K562 (cell line): ENCODE results near the gene CACNB2. TPM values are rescaled to one million over a fixed set of nuclear protein-coding genes. Genes with fewer than 3 reads are reported as not detected.

Source experiments
- ATAC-seq: fragments of 200-7000 bp; cut with Tn5 transposase; 3 replicates; pipeline ENCODE4 v1.9.1; 2020; ENCODE audit warnings: moderate library complexity
- BruUV-seq: library from RNA; stranded (reverse); fragments of 400-500 nt; replicated peaks from 2 replicates; lab custom pipeline; 2021; lab: Mats Ljungman, UMichigan
- CTCF ChIA-PET: fragments of 300-600 bp; formaldehyde crosslinking; extraction: SDS; loops from one replicate; lab custom pipeline; 2021; ENCODE audit warnings: low intra/inter-chr PET ratio; lab: Yijun Ruan, JAX
- POLR2A ChIA-PET: fragments of 300-600, 350-650 bp; sonication (Branson Sonifier 250); formaldehyde crosslinking; extraction: SDS; loops from one replicate; lab custom pipeline; 2021; ENCODE audit warnings: antibody characterized with exemption, inconsistent platforms; lab: Yijun Ruan, JAX
- DNase-seq, 4 experiments: peaks; one replicate each; pipeline versions ENCODE4 v3.0.0 to v3.0.0-alpha.2; 2011 to 2018; ENCODE audit warnings: low spot score in 3 of 4, mixed read lengths in 3 of 4; ENCODE audit errors: extremely low read depth in 1 of 4
- FAIRE-seq: peaks from 2 replicates; lab custom pipeline; 2011; peaks lifted over from hg19 to GRCh38; lab: Jason Lieb, UNC
- H2AFZ ChIP-seq: 2 replicates; pipeline ENCODE4 v1.6.0; 2011; ENCODE audit warnings: low read depth, low read length, control low read depth, inconsistent platforms
- H3K27ac ChIP-seq: fragments of 200-600 bp; 3 replicates; pipeline ENCODE4 v1.8.0; 2011; ENCODE audit warnings: low read depth, mild to moderate bottlenecking, control low read depth, inconsistent platforms, low read length, moderate library complexity, mixed read lengths; ENCODE audit errors: extremely low read depth
- H3K27me3 ChIP-seq, 2 experiments: fragments of 300-600 bp in 1 of 2; 2 replicates in 1 of 2; 3 replicates in 1 of 2; pipeline versions ENCODE4 v1.6.0 to v1.8.0; 2011; ENCODE audit warnings: inconsistent platforms in 2 of 2, low read length in 2 of 2, mild to moderate bottlenecking in 1 of 2, mixed read lengths in 1 of 2, moderate library complexity in 1 of 2; ENCODE audit not compliant: control insufficient read depth in 2 of 2, insufficient read depth in 2 of 2
- H3K36me3 ChIP-seq: fragments of 300-600 bp; 3 replicates; pipeline ENCODE4 v1.8.0; 2011; ENCODE audit warnings: mild to moderate bottlenecking, low read length, inconsistent platforms; ENCODE audit not compliant: control insufficient read depth, insufficient read depth
- H3K4me1 ChIP-seq, 2 experiments: fragments of 200-600 bp in 1 of 2; replicated peaks in 1 of 2; 2 replicates in 1 of 2; 3 replicates in 1 of 2; pipeline versions ENCODE4 v1.5.1 to v1.8.0; 2011; ENCODE audit warnings: inconsistent platforms in 2 of 2, low read length in 2 of 2, mild to moderate bottlenecking in 1 of 2, mixed read lengths in 1 of 2, moderate library complexity in 1 of 2; ENCODE audit not compliant: control insufficient read depth in 2 of 2, insufficient read depth in 2 of 2
- H3K4me2 ChIP-seq: 2 replicates; pipeline ENCODE4 v1.6.1; 2011; ENCODE audit warnings: low read length, control low read depth, inconsistent platforms, mixed read lengths; ENCODE audit not compliant: insufficient read depth
- H3K4me3 ChIP-seq: fragments of 200-600 bp; sonication (generic), shearing (Covaris generic); 2 replicates; pipeline ENCODE4 v1.5.1; 2016; ENCODE audit warnings: control low read depth, inconsistent platforms
- H3K79me2 ChIP-seq: fragments of 200-600 bp; 3 replicates; pipeline ENCODE4 v1.8.0; 2011; ENCODE audit warnings: low read length, inconsistent platforms; ENCODE audit not compliant: control insufficient read depth, insufficient read depth
- H3K9ac ChIP-seq, 2 experiments: 2 replicates each; pipeline versions ENCODE4 v1.6.0 to v1.6.1; 2011; ENCODE audit warnings: low read depth in 2 of 2, low read length in 2 of 2, control low read depth in 1 of 2, inconsistent platforms in 1 of 2, mild to moderate bottlenecking in 1 of 2, mixed read lengths in 1 of 2; ENCODE audit not compliant: insufficient read depth in 1 of 2
- H3K9me1 ChIP-seq: one replicate; pipeline ENCODE4 v1.6.0; 2011; ENCODE audit warnings: inconsistent platforms, mild to moderate bottlenecking, low read length, moderate library complexity; ENCODE audit not compliant: control insufficient read depth, insufficient read depth
- H3K9me3 ChIP-seq: replicated peaks from 2 replicates; pipeline ENCODE4 v1.5.1; 2011; ENCODE audit warnings: low read depth, low read length, inconsistent platforms; ENCODE audit not compliant: control insufficient read depth, insufficient read depth
- H4K20me1 ChIP-seq: replicated peaks from 2 replicates; pipeline ENCODE4 v1.6.1; 2011; ENCODE audit warnings: low read length, inconsistent platforms, mixed read lengths; ENCODE audit not compliant: control insufficient read depth, insufficient read depth
- CTCF ChIP-seq, 3 experiments: IDR thresholded peaks in 2 of 3; conservative IDR thresholded peaks in 1 of 3; 2 replicates each; pipeline ENCODE4 v1.5.1; 2011 to 2012; ENCODE audit warnings: low read length in 3 of 3, mild to moderate bottlenecking in 3 of 3, control low read depth in 2 of 3, improper control_type of control experiment in 1 of 3, inconsistent platforms in 1 of 3, low read depth in 1 of 3, mixed read lengths in 1 of 3, moderate library complexity in 1 of 3; ENCODE audit not compliant: insufficient read depth in 2 of 3
- ETS1 ChIP-seq: conservative IDR thresholded peaks from 2 replicates; pipeline ENCODE4 v1.6.1; 2011; ENCODE audit warnings: low read depth, mild to moderate bottlenecking, low read length; ENCODE audit not compliant: control insufficient read depth
- HNRNPK ChIP-seq: fragments of 200-400 bp; formaldehyde crosslinking; IDR thresholded peaks from one replicate; pipeline ENCODE4 v1.6.1; 2018; ENCODE audit warnings: mild to moderate bottlenecking, low read depth, low read length; ENCODE audit not compliant: poor library complexity, severe bottlenecking
- MAFG ChIP-seq: fragments of 450-650 bp; conservative IDR thresholded peaks from 2 replicates; pipeline ENCODE4 v1.6.1; 2016; ENCODE audit warnings: missing genetic modification characterization, missing compliant biosample characterization
- NFIC ChIP-seq: fragments of 450-650 bp; IDR thresholded peaks from 2 replicates; pipeline ENCODE4 v1.6.1; 2017; ENCODE audit warnings: mild to moderate bottlenecking, inconsistent platforms
- RAD21 ChIP-seq, 2 experiments: fragments of 250-450 bp in 1 of 2; fragments of 450-650 bp in 1 of 2; sonication (Bioruptor Pico) in 1 of 2; formaldehyde crosslinking in 1 of 2; IDR thresholded peaks in 1 of 2; conservative IDR thresholded peaks in 1 of 2; 2 replicates each; pipeline versions ENCODE4 v1.4.0 to v1.8.0; 2020 to 2022; ENCODE audit warnings: mild to moderate bottlenecking in 2 of 2, moderate library complexity in 1 of 2
- SRSF1 ChIP-seq: fragments of 200-400 bp; formaldehyde crosslinking; IDR thresholded peaks from 2 replicates; pipeline ENCODE4 v1.6.1; 2017; ENCODE audit warnings: mild to moderate bottlenecking, low read depth, low read length, moderate library complexity
- WGBS: fragments of 100-300 bp; shearing (Covaris generic); methylation state at CpG from one replicate; pipeline ENCODE4 v1.1.6; 2016; ENCODE audit warnings: low coverage, mixed read lengths; ENCODE audit not compliant: insufficient coverage; ENCODE audit errors: missing lambda C conversion rate; 5-methylcytosine and 5-hydroxymethylcytosine counted together
- in situ Hi-C: fragments of 300-500 bp; cut with MboI; formaldehyde crosslinking; loops from 4 replicates; pipeline ENCODE4 v1.15.0; 2018; ENCODE audit warnings: inconsistent platforms, mixed read lengths
- intact Hi-C: fragments of 100-400 bp; cut with micrococcal nuclease; formaldehyde crosslinking; loops from 2 replicates; pipeline ENCODE4 v1.14.2; 2022
- polyA plus RNA-seq, 8 experiments: library from polyadenylated mRNA; depleted of rRNA in 4 of 8; stranded (reverse) in 5 of 8; unstranded in 3 of 8; fragments of >200 nt; fragmentation: Nextera tagmentation in 2 of 8; fragmentation: Illumina TruSeq in 1 of 8; extraction: Ambion mirVana in 2 of 8; extraction: Trizol in 1 of 8; gene quantifications; 2 replicates each; pipeline versions ENCODE4 v1.2.1 to v1.2.3, GENCODE V29; 2011 to 2014; ENCODE audit warnings: inconsistent platforms in 1 of 8, missing spikeins in 1 of 8
- total RNA-seq, 7 experiments: library from RNA; depleted of rRNA in 6 of 7; stranded (reverse); fragments of >200 nt in 6 of 7; fragmentation: Illumina TruSeq in 2 of 7; extraction: Trizol in 2 of 7; gene quantifications; 2 replicates each; pipeline versions ENCODE4 v1.2.1 to v1.2.3, GENCODE V29; 2011 to 2021; ENCODE audit warnings: low replicate concordance in 1 of 7

CACNB2 gene
- total and polyA plus RNA-seq, 9 of the 15 experiments (the other 6 are each of a cell fraction or from before 2014, with no cell fraction given) = 1.8 to 2.2 TPM; not detected in 7

DNA sequence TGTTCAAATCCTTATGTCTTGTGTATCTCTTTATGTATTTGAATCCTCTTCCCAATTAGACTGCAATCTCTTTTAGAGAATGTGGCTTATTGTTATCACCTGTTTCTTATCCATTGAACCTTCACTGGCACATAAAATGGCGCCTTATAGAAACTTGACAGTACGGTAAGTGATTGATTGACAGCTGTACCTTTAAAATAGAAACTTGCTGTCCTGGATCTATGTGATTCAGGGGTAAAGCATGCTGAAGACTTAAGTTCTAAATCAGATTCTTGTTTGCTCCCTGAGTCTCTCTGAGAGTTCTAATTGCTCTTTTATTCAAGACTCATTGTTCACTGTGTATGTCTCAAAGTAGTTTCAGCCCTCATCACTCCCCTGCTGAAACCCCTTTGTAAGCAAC is 91.3 kb downstream of the CACNB2 start (continued):
- TF ChIP-seq ETS1 (no peak), MAFG (tag) (no peak)

- no TSS peak for BruUV-seq
- CTCF ChIA-PET = no interaction called here
- Histone ChIP-seq H3K36me3 (no peaks in the 10 kb centered on the region), H3K9me1 (no peaks in the 10 kb centered on the region), H3K9me3 (no peaks in the 10 kb centered on the region), H2AFZ (no peak overlapping the region), H3K27me3 (peaks cover 0 to 4% of the 10 kb centered on the region in 2 experiments; a peak in 1 of 5 replicates), H3K4me1 (no peaks in the 10 kb centered on the region), H3K9ac (no peak overlapping the region), H3K4me3 (no peak overlapping the region), H3K27ac (no peak overlapping the region), H3K79me2 (no peaks in the 10 kb centered on the region), H3K4me2 (no peak overlapping the region), H4K20me1 (no peaks in the 10 kb centered on the region)
- ATAC-seq (peak; percentile 58; the same call in 2 of the 3 replicates), FAIRE-seq (no peak), DNase-seq (peak in 1 of 4 experiments; percentile 12)
- TF ChIP-seq RAD21 (CRISPR knock-in tag; conservative IDR thresholded peaks at IDR 0.05 in 1 of 2, IDR thresholded peaks at IDR 0.05 in 1 of 2) = peak in 1 of 2 experiments; percentile 33; a peak in 2 of 4 replicates
- TF ChIP-seq NFIC = 0 out of 2 replicates have a peak, but pooled peaks have one; percentile 20
- TF ChIP-seq HNRNPK = no peak
- peak in 2 of 3 experiments; percentile 35 to 49; a peak in 4 of 6 replicates for TF ChIP-seq CTCF (IDR thresholded peaks at IDR 0.05 in 2 of 3, conservative IDR thresholded peaks at IDR 0.05 in 1 of 3; ENCODE audit: insufficient read depth in 2 of 3, low read depth in 1 of 3, low read length in 3 of 3)
- no peak for TF ChIP-seq SRSF1
- in situ Hi-C loops (loop anchor here (25.0 kb wide), 2 partner anchors 946 to 1396 kb away; no protein-coding TSS in a partner anchor), intact Hi-C loops (loop anchor here (10.0 kb wide), 1 partner anchor 939 kb away; no protein-coding TSS in a partner anchor)
- POLR2A ChIA-PET = no interaction called here
- 0% methylated on average over 8 of the region's 8 CpGs for WGBS
Observed at GRCh38 chr10:18233775-18234174, 93.6 kb downstream of the CACNB2 start.
